Lung microvascular endothelial cell (primary cell): ENCODE measurements around the gene KIAA0319L. TPM values are rescaled to one million over a fixed set of nuclear protein-coding genes. Genes with fewer than 3 reads are reported as not detected.
A peak's percentile ranks its signal among the peaks of the same experiment; 100 is the strongest.

Experiments used
- DNase-seq, 2 donors: peaks; one replicate each; pipeline versions ENCODE4 v3.0.0 to v3.0.0-alpha.2; 2010; ENCODE audit warnings: low read depth in 2 of 2
- total RNA-seq: library from RNA; depleted of rRNA; stranded (reverse); fragments of >200 nt; gene quantifications from 2 replicates; pipeline ENCODE4 v1.2.1, GENCODE V29; 2014

Gene KIAA0319L
- total RNA-seq, 1 donor from 2014 or later: 31.5 TPM

- DNase-seq: no peak
Measured at GRCh38 chr1:35537806-35538205, 19.4 kb downstream of the KIAA0319L start.

- no peak for DNase-seq
Measured at GRCh38 chr1:35536556-35537162, 20.5 kb downstream of the KIAA0319L start.

DNA sequence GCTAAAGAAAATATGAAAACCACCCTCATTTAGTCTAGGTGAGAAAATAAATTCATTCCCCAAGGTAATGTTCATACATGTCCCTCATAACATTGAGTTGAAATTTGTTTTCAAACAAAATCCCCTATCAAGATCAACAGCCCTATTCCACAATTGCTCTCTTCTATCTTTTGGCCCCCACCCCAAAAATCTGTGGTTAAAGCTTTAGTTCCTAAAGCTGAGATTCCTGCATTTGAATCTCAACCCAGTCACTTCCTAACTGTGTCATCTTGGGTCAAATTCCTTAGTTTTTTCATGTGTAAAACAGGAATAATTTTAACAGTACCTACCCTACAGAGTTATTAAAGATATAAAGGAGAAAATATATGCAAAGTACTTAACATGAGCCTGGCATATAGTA lies 22.0 kb downstream of the KIAA0319L start:
- DNase-seq: no peak

DNA sequence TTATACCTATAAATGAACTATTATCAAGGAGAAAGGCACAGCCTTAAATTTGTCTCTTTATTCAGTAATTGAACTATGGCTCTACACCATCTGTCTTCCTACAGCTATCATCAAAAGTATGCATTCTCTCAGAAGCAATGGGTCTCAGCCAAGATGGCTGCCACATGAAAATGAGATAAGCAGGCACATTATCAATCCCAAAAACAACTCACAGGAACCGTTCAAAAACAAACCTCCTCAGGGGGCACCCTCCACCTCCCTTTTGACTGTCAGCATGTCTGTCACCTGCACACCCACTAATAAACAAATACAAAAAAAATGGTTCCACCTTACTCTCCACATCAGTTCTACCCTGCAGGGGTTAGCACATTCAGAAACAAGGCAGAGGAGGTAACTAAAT lies 23.6 kb downstream of the KIAA0319L start:
- DNase-seq: no peak

- DNase-seq: no peak
Measured at GRCh38 chr1:35532497-35533223, 24.5 kb downstream of the KIAA0319L start.

- no peak for DNase-seq
Measured at GRCh38 chr1:35531368-35531767, 25.8 kb downstream of the KIAA0319L start.

GRCh38 chr1:35530946-35531345 lies 26.3 kb downstream of the KIAA0319L start:
- no peak for DNase-seq

DNA sequence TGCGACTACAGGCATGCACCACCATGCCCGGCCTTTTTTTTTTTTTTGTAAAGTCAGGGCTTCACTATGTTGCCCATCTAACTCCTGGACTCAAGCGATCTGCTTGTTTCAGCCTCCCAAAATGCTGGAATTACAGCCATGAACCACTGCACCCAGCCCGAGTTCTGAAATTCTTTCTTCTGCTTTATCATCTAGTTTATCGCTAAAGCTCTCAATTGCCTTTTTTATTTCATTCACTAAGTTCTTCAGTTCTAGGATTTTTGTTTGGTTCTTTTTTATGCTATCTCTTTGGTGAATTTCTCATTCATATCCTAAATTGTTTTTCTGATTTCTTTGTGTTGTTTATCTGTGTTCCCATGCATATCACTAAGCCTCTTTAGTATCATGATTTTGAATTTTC lies 27.0 kb downstream of the KIAA0319L start:
- DNase-seq: no peak

DNA sequence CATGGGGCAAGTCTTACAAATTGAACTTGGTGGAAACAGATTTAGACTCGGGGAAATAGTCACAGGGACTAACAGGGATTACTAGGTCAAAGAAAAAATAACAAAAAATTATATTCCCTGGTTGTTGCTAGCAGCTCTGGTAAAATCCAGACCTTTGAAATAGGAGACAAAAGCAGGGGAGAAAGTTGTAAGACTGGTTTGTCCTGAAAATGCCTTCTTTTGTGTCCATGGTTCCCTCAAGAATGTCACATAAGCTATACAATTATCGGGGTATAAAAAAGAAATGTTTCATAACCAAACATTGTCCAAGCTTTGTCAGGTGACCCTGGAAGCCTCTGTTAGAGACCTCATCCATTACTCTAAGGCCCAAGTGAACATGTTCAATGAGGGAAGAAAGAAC lies 33.1 kb downstream of the KIAA0319L start:
- DNase-seq: no peak

DNA sequence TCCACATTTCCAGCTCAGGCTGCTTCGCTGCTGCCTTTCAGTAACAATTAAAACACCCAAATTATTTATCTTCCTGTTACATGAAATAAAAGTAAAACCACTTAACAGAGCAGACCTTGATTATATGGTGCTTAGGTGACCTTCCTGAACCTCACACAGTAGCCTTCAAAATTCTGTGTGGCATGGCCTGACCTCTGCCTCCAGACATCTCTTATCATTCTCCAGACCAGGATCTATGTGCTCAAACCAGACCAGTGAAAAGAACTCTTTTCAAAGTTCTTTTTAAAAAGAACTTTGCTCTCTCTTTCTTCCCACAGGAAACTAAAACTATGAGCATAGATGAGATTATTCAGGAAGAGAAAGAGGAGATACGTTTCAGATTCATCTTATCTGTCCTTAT lies 37.8 kb downstream of the KIAA0319L start:
- no peak for DNase-seq

- no peak for DNase-seq
Measured at GRCh38 chr1:35518183-35518582, 39.0 kb downstream of the KIAA0319L start.

- DNase-seq: no peak
Measured at GRCh38 chr1:35511305-35511704, 45.9 kb downstream of the KIAA0319L start.

GRCh38 chr1:35509558-35509957 lies 47.6 kb downstream of the KIAA0319L start:
- DNase-seq: no peak

- no peak for DNase-seq
Measured at GRCh38 chr1:35507947-35508346, 49.3 kb downstream of the KIAA0319L start.

GRCh38 chr1:35506960-35507912 lies 50.0 kb downstream of the KIAA0319L start:
- no peak for DNase-seq

- peak; percentile 51 to 99 for DNase-seq
Measured at GRCh38 chr1:35505911-35506798, 51.0 kb downstream of the KIAA0319L start.

DNA sequence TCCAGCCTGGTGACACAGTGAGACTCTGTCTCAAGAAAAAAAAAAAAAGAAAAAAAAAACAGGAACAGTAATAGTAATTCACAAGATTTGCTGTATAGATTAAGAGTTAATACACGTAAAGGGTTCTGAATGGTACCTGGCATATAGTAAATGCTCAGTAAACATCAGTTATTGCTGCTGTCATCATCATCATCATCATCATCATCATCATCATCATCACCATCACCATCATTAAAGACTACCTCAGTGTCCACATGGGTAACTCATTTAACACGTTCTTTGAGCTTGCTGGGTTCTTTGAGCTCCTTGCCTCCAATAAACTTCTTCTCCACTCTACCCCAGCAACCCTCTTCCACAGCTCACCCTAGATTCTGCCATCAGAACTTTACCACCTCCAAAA lies 55.0 kb downstream of the KIAA0319L start:
- no peak for DNase-seq

DNA sequence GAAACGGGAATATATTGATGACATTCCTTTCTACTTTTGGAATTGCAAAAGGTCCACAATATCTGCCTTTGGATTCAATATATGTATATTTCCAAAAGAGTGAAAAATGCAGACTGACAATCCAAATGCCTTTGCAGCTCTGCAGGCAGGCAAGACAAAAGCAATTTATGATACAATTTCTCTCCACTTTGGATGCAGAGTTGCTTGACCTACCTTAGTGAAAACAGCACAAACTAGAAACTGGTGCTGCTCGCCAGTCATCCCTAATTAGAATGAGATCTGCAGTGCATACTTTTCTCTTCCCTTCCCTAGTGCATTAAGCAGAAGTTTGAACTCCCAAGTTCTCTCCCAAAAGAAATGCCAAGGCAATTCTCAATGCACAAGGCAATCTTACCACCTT lies 56.8 kb downstream of the KIAA0319L start:
- no peak for DNase-seq

DNA sequence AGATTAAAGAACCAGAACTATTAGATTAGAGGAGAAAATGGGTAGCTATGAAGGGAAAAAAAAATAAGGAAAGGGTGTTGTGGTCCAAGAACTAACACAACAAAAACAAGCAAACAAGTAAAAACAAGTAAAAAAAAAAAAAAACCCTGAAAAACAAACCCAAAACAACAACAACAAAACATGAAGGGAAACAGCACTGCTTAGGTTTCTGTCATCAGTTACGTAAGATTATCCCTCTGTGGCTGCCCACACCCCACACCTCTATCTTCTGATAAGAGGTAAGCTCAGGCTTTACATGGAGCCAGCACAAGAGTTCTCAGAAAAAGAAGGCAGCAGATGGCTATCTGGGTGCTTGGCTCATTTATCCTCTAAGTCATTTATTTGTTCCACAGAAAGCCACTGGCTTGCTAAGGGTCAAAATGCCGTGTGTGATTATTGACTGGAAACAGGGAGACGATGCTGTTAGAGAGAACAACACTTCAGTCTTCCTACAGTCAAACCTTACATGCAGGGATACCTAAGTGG lies 57.5 kb downstream of the KIAA0319L start:
- no peak for DNase-seq

DNA sequence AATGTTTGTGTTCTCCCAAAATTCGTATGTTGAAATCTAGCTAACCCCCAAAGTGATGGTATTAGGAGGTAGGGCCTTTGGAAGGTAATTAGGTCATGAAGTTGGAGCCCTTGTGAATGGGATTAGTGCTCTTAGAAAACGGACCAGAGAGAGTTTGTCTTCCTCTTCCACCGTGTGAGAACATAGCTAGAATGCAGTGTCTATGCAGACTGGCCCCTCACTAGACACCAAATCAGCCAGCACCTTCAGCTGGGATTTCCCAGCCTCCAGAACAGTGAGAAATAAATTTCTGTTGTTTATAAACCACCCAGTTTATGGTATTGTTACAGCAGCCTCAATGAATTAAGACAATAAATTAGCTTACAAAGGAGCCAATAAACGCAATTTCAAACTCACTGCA lies 58.0 kb downstream of the KIAA0319L start:
- no peak for DNase-seq

DNA sequence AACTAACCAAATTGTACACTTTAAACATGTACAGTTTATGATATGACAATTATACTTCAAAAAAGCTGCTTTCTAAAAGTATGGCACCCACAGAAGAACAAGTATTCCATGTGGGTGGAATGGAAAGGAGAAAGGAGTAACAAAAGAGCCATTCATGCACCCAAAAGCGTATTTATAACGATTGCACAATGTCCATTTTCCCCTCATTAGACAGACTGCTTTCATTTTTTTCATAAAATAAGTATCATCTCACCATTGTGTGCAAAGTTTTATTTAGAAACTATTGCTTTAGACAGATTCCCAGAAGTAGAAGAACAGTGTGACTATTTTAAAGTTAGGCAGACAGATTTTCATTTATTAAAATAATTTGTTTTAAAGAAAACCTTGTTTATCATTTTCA lies 59.6 kb downstream of the KIAA0319L start:
- no peak for DNase-seq
